WTC11 (cell line): ENCODE measurements around the gene OCA2. TPM values are rescaled to one million over a fixed set of nuclear protein-coding genes. Genes with fewer than 3 reads are reported as not detected.

Source experiments
- ATAC-seq: fragments of 200-7000 bp; cut with Tn5 transposase; 2 replicates; pipeline ENCODE4 v1.10.0; 2021; ENCODE audit warnings: mild to moderate bottlenecking, moderate library complexity
- CTCF ChIA-PET: fragments of 300-600 bp; sonication (Branson Sonifier 250); formaldehyde crosslinking; loops from one replicate; lab custom pipeline; 2021; ENCODE audit warnings: antibody characterized with exemption; lab: Charles Lee
- POLR2A ChIA-PET: fragments of 350-600 bp; sonication (Branson Sonifier 250); formaldehyde crosslinking; loops from one replicate; lab custom pipeline; 2021; ENCODE audit warnings: antibody characterized with exemption; lab: Charles Lee
- DNase-seq: peaks from one replicate; pipeline ENCODE4 v3.0.0; 2021; ENCODE audit warnings: low spot score
- H3K27ac Mint-ChIP-seq: 2 replicates; pipeline ENCODE4 v1.8.0; 2021; ENCODE audit warnings: mixed read lengths
- H3K27me3 Mint-ChIP-seq: 2 replicates; pipeline ENCODE4 v1.8.0; 2021; ENCODE audit warnings: low read depth, mild to moderate bottlenecking, moderate library complexity, mixed read lengths
- H3K36me3 Mint-ChIP-seq: 2 replicates; pipeline ENCODE4 v1.8.0; 2021; ENCODE audit warnings: mixed read lengths
- H3K4me1 Mint-ChIP-seq: 2 replicates; pipeline ENCODE4 v1.8.0; 2022; ENCODE audit warnings: mixed read lengths
- H3K4me3 Mint-ChIP-seq: 2 replicates; pipeline ENCODE4 v1.8.0; 2021; ENCODE audit warnings: mild to moderate bottlenecking, moderate library complexity, mixed read lengths
- H3K9me3 Mint-ChIP-seq: 2 replicates; pipeline ENCODE4 v1.8.0; 2021; ENCODE audit warnings: mixed read lengths
- AFF4 ChIP-seq: sonication (generic); formaldehyde crosslinking; IDR thresholded peaks from 2 replicates; pipeline ENCODE4 v1.8.1; 2023; ENCODE audit warnings: mild to moderate bottlenecking, missing genetic modification reagents, borderline replicate concordance
- CBFB ChIP-seq: sonication (generic); formaldehyde crosslinking; IDR thresholded peaks from 2 replicates; pipeline ENCODE4 v1.8.1; 2022; ENCODE audit warnings: mild to moderate bottlenecking, low read depth, missing genetic modification reagents
- CREB1 ChIP-seq: sonication (generic); formaldehyde crosslinking; IDR thresholded peaks from 2 replicates; pipeline ENCODE4 v1.8.0; 2023; ENCODE audit warnings: mild to moderate bottlenecking, missing genetic modification reagents
- E2F5 ChIP-seq: sonication (generic); formaldehyde crosslinking; IDR thresholded peaks from 2 replicates; pipeline ENCODE4 v1.8.1; 2022; ENCODE audit warnings: mild to moderate bottlenecking, moderate library complexity, missing genetic modification reagents
- FOXK1 ChIP-seq: sonication (generic); formaldehyde crosslinking; IDR thresholded peaks from 2 replicates; pipeline ENCODE4 v1.8.0; 2022; ENCODE audit warnings: mild to moderate bottlenecking, moderate library complexity, missing genetic modification reagents
- HMGA2 ChIP-seq: fragments of 250-450 bp; sonication (Bioruptor Pico); IDR thresholded peaks from 2 replicates; pipeline ENCODE4 v1.4.0; 2021; ENCODE audit warnings: mild to moderate bottlenecking, moderate library complexity
- JAZF1 ChIP-seq: fragments of 250-450 bp; sonication (Bioruptor Pico); IDR thresholded peaks from 2 replicates; pipeline ENCODE4 v1.9.0; 2021; ENCODE audit warnings: moderate library complexity, mild to moderate bottlenecking, inconsistent platforms
- MYBL2 ChIP-seq: sonication (generic); formaldehyde crosslinking; IDR thresholded peaks from 2 replicates; pipeline ENCODE4 v1.8.1; 2023; ENCODE audit warnings: mild to moderate bottlenecking, moderate library complexity, missing genetic modification reagents
- NR1H2 ChIP-seq: sonication (generic); formaldehyde crosslinking; IDR thresholded peaks from 2 replicates; pipeline ENCODE4 v1.9.0; 2021; ENCODE audit warnings: mild to moderate bottlenecking, moderate library complexity, missing genetic modification reagents
- SMAD4 ChIP-seq: sonication (generic); formaldehyde crosslinking; IDR thresholded peaks from 2 replicates; pipeline ENCODE4 v1.8.0; 2022; ENCODE audit warnings: mild to moderate bottlenecking, missing genetic modification reagents
- SOX15 ChIP-seq: fragments of 250-450 bp; sonication (Bioruptor Pico); IDR thresholded peaks from 2 replicates; pipeline ENCODE4 v1.9.0; 2021; ENCODE audit warnings: mild to moderate bottlenecking
- TCF7 ChIP-seq: sonication (generic); formaldehyde crosslinking; IDR thresholded peaks from 2 replicates; pipeline ENCODE4 v1.8.0; 2022; ENCODE audit warnings: mild to moderate bottlenecking, low read depth, missing genetic modification reagents, moderate library complexity
- TEAD1 ChIP-seq: sonication (generic); formaldehyde crosslinking; IDR thresholded peaks from 2 replicates; pipeline ENCODE4 v1.8.0; 2022; ENCODE audit warnings: mild to moderate bottlenecking, missing genetic modification reagents
- ZMAT4 ChIP-seq: fragments of 250-450 bp; sonication (Bioruptor Pico); IDR thresholded peaks from 2 replicates; pipeline ENCODE4 v1.9.0; 2021; ENCODE audit warnings: mild to moderate bottlenecking
- ZNF232 ChIP-seq: sonication (generic); formaldehyde crosslinking; IDR thresholded peaks from 2 replicates; pipeline ENCODE4 v1.8.0; 2022; ENCODE audit warnings: mild to moderate bottlenecking, missing genetic modification reagents
- ZNF423 ChIP-seq: fragments of 250-450 bp; sonication (Bioruptor Pico); IDR thresholded peaks from 2 replicates; pipeline ENCODE4 v2.1.2; 2022; ENCODE audit warnings: mild to moderate bottlenecking, moderate library complexity
- ZNF512 ChIP-seq: sonication (generic); formaldehyde crosslinking; IDR thresholded peaks from 2 replicates; pipeline ENCODE4 v1.8.1; 2022; ENCODE audit warnings: missing genetic modification reagents, borderline replicate concordance
- total RNA-seq: library from RNA; stranded (reverse); gene quantifications from 3 replicates; pipeline ENCODE4 v1.2.3, GENCODE V29; 2021
- TF ChIP-seq, protein P1 (sequence below): fragments of 250-450 bp; sonication (Bioruptor Pico); conservative IDR thresholded peaks from 2 replicates; pipeline ENCODE4 v1.9.0; 2021; ENCODE audit warnings: mild to moderate bottlenecking
- TF ChIP-seq, protein P2 (sequence below): sonication (generic); formaldehyde crosslinking; IDR thresholded peaks from 2 replicates; pipeline ENCODE4 v1.8.1; 2023; ENCODE audit warnings: mild to moderate bottlenecking, missing genetic modification reagents, moderate library complexity
- TF ChIP-seq, protein P3 (sequence below): sonication (generic); formaldehyde crosslinking; IDR thresholded peaks from 2 replicates; pipeline ENCODE4 v1.8.1; 2022; ENCODE audit warnings: low read depth, mild to moderate bottlenecking, moderate library complexity, missing genetic modification reagents, borderline replicate concordance
- TF ChIP-seq, protein P4 (sequence below): sonication (generic); formaldehyde crosslinking; IDR thresholded peaks from 2 replicates; pipeline ENCODE4 v1.8.0; 2022; ENCODE audit warnings: missing genetic modification reagents

OCA2 gene
- total RNA-seq, 1 experiment from 2014 or later: 0.39 TPM

- TF ChIP-seq, protein P1, sequence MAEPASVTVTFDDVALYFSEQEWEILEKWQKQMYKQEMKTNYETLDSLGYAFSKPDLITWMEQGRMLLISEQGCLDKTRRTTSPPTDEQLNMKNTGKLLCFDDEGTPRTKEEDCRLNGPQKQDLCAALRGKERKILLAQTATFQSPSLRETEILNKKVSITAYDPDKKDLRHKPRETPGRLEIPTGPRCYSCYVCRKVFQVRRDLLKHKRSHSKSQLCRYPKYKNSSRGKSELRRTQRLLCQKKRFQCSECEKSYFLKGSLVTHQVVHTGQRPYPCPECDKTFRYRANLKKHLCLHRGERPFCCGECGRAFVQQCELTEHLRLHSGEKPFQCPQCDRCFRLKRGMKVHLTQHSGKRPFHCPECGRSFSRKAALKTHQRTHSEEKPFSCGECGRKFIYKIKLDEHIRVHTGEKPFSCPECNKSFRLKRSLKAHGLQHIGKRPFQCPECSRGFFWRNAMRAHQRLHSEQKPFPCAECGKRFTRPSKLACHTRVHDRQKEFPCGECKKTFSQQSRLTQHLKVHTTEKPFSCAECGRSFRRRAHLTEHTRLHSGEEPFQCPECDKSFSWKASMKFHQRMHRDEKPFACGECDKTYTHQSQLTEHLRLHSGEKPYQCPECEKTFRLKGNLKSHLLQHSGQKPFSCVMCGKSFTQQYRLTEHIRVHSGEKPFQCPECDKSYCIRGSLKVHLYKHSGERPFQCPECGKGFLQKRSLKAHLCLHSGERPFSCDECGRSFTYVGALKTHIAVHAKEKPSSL (CRISPR knock-in tag): no peak
- TF ChIP-seq, protein P2, sequence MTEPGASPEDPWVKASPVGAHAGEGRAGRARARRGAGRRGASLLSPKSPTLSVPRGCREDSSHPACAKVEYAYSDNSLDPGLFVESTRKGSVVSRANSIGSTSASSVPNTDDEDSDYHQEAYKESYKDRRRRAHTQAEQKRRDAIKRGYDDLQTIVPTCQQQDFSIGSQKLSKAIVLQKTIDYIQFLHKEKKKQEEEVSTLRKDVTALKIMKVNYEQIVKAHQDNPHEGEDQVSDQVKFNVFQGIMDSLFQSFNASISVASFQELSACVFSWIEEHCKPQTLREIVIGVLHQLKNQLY (CRISPR knock-in tag): no peak
- TF ChIP-seq NR1H2 (CRISPR knock-in tag) (no peak), TCF7 (no peak), MYBL2 (no peak)
Measured at GRCh38 chr15:27757052-27757451, 342.1 kb downstream of the OCA2 start (continued).

DNA sequence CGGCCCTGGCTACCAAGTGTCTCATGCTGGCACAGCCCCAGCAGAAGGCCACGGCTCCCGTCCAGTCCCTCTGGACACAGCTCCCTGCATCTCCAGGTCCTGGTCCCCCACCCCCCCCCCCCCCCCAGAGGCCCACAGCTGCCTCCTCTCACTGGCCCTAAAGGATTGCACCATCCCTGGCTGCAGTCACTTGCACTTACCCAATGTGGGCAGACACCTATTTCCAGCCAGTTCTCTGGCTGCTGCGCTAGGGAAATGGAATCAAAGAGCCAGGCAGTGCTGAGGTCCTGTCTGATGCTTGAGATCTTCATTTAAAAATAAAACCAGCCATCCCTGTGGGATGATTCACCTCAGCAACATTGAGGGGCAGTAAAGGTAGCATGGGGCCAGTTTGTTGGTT lies 346.4 kb downstream of the OCA2 start:
- Mint-ChIP-seq H3K27me3 (no peaks in the 10 kb centered on the region), H3K4me3 (no peak overlapping the region), H3K36me3 (peaks cover 2% of the 10 kb centered on the region; the same call in 1 of the 2 replicates), H3K4me1 (peaks cover 45% of the 10 kb centered on the region), H3K27ac (no peak overlapping the region), H3K9me3 (peaks cover 6% of the 10 kb centered on the region)
- ATAC-seq (no peak), DNase-seq (no peak)
- CTCF ChIA-PET: no interaction called here
- POLR2A ChIA-PET: no interaction called here
- no peak for TF ChIP-seq SMAD4
- TF ChIP-seq, protein P3, sequence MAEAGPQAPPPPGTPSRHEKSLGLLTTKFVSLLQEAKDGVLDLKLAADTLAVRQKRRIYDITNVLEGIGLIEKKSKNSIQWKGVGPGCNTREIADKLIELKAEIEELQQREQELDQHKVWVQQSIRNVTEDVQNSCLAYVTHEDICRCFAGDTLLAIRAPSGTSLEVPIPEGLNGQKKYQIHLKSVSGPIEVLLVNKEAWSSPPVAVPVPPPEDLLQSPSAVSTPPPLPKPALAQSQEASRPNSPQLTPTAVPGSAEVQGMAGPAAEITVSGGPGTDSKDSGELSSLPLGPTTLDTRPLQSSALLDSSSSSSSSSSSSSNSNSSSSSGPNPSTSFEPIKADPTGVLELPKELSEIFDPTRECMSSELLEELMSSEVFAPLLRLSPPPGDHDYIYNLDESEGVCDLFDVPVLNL: no peak
- no peak for TF ChIP-seq TEAD1
- no peak for TF ChIP-seq ZNF512 (CRISPR knock-in tag)
- TF ChIP-seq ZNF232 (CRISPR knock-in tag): no peak
- no peak for TF ChIP-seq HMGA2 (CRISPR knock-in tag)
- TF ChIP-seq SOX15 (CRISPR knock-in tag): no peak
- no peak for TF ChIP-seq ZMAT4
- no peak for TF ChIP-seq JAZF1 (CRISPR knock-in tag)
- TF ChIP-seq, protein P4, sequence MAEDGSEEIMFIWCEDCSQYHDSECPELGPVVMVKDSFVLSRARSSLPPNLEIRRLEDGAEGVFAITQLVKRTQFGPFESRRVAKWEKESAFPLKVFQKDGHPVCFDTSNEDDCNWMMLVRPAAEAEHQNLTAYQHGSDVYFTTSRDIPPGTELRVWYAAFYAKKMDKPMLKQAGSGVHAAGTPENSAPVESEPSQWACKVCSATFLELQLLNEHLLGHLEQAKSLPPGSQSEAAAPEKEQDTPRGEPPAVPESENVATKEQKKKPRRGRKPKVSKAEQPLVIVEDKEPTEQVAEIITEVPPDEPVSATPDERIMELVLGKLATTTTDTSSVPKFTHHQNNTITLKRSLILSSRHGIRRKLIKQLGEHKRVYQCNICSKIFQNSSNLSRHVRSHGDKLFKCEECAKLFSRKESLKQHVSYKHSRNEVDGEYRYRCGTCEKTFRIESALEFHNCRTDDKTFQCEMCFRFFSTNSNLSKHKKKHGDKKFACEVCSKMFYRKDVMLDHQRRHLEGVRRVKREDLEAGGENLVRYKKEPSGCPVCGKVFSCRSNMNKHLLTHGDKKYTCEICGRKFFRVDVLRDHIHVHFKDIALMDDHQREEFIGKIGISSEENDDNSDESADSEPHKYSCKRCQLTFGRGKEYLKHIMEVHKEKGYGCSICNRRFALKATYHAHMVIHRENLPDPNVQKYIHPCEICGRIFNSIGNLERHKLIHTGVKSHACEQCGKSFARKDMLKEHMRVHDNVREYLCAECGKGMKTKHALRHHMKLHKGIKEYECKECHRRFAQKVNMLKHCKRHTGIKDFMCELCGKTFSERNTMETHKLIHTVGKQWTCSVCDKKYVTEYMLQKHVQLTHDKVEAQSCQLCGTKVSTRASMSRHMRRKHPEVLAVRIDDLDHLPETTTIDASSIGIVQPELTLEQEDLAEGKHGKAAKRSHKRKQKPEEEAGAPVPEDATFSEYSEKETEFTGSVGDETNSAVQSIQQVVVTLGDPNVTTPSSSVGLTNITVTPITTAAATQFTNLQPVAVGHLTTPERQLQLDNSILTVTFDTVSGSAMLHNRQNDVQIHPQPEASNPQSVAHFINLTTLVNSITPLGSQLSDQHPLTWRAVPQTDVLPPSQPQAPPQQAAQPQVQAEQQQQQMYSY: no peak
- TF ChIP-seq FOXK1 (CRISPR knock-in tag): no peak
- no peak for TF ChIP-seq CBFB (CRISPR knock-in tag)
- no peak for TF ChIP-seq E2F5
- TF ChIP-seq AFF4: no peak
- no peak for TF ChIP-seq CREB1 (CRISPR knock-in tag)
- no peak for TF ChIP-seq ZNF423 (CRISPR knock-in tag)
